SH-SY5Y (cell line): ENCODE measurements around the gene PDLIM1.

Experiments used
- GATA2 ChIP-seq: IDR thresholded peaks from 2 replicates; pipeline ENCODE4 v1.6.1; 2011; ENCODE audit warnings: mild to moderate bottlenecking, low read depth, low read length
- GATA3 ChIP-seq: IDR thresholded peaks from 2 replicates; pipeline ENCODE4 v1.6.1; 2011; ENCODE audit warnings: low read depth, mild to moderate bottlenecking, low read length, moderate library complexity

- TF ChIP-seq GATA3 (no peak), GATA2 (no peak)
Observed at GRCh38 chr10:95290461-95291364, at the start of gene PDLIM1.
